Measurements from ENCODE around the gene LRRTM2. TPM values are rescaled to one million over a fixed set of nuclear protein-coding genes. Genes with fewer than 3 reads are reported as not detected.
"Not testable (repeated sequence)": the region's sequence is repeated elsewhere in the genome, so short reads cannot be mapped to it uniquely, and the experiment has no call there.

LRRTM2 gene
- total RNA-seq, 2 experiments from 2014 or later, result 0.22 TPM; not detected in 1

DNA sequence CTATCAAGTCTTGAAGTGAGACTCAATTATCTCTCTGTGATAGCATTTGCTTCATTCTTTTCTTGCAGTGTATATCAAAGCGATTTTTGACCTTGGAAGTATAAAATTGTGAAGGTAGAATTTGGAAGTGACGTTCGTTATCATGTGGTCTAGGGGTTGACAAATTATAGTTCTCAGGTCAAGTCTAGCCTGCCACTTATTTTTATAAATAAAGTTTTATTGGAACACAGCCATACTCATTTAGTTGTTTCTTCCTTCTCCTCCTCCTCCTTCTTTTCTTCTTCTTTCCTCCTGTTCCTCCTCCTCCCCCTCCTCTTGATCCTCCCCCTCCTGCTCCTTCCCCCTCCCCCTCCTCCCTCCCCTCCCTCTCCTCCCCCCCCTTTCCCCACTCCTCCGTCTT is 38.0 kb downstream of the LRRTM2 start:
- no peaks in the 10 kb centered on the region for H3K4me1 ChIP-seq (ENCODE audit: insufficient read depth, low read length, poor library complexity, severe bottlenecking)
- H4K20me1 ChIP-seq (ENCODE audit: insufficient read depth, low read length), result no peaks in the 10 kb centered on the region
- intact Hi-C loops (cut with micrococcal nuclease; ENCODE audit: unreplicated experiment), result no loop called here
- ChIA-PET CTCF (ENCODE audit: unreplicated experiment) (interaction anchor here (1.5 kb wide), 1 partner anchor 16 kb away, joined by 3 read pairs; no protein-coding TSS in a partner anchor), POLR2A (interaction anchor here (1.0 kb wide), 1 partner anchor 11 kb away, joined by 3 read pairs; no protein-coding TSS in a partner anchor)
- H3K27ac ChIP-seq (ENCODE audit: low read depth, low read length, poor library complexity, severe bottlenecking), result no peak overlapping the region
- H3K4me3 ChIP-seq (ENCODE audit: low read depth, low read length, poor library complexity, severe bottlenecking), result no peak overlapping the region
- TF ChIP-seq, protein P1, sequence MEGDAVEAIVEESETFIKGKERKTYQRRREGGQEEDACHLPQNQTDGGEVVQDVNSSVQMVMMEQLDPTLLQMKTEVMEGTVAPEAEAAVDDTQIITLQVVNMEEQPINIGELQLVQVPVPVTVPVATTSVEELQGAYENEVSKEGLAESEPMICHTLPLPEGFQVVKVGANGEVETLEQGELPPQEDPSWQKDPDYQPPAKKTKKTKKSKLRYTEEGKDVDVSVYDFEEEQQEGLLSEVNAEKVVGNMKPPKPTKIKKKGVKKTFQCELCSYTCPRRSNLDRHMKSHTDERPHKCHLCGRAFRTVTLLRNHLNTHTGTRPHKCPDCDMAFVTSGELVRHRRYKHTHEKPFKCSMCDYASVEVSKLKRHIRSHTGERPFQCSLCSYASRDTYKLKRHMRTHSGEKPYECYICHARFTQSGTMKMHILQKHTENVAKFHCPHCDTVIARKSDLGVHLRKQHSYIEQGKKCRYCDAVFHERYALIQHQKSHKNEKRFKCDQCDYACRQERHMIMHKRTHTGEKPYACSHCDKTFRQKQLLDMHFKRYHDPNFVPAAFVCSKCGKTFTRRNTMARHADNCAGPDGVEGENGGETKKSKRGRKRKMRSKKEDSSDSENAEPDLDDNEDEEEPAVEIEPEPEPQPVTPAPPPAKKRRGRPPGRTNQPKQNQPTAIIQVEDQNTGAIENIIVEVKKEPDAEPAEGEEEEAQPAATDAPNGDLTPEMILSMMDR (conservative IDR thresholded peaks at IDR 0.05; ENCODE audit: low read length), result no peak
- no peak for TF ChIP-seq EZH2phosphoT487 (IDR thresholded peaks at IDR 0.05; ENCODE audit: borderline replicate concordance, low read depth, low read length)
- H3K4me2 ChIP-seq (ENCODE audit: low read length), result no peak overlapping the region
- no peaks in the 10 kb centered on the region for H3K36me3 ChIP-seq (ENCODE audit: insufficient read depth, low read length)
- H3K9me2 ChIP-seq (ENCODE audit: insufficient read depth, low read length), result no peaks in the 10 kb centered on the region
- no peak overlapping the region for H2AFZ ChIP-seq (ENCODE audit: low read length)
- BruUV-seq (replicated peaks), result no TSS peak
- H3K9me3 ChIP-seq (ENCODE audit: low read length), result no peaks in the 10 kb centered on the region
- H3K79me2 ChIP-seq (ENCODE audit: insufficient read depth, low read depth, low read length), result no peaks in the 10 kb centered on the region
- no peak for DNase-seq (ENCODE audit: low spot score)

DNA sequence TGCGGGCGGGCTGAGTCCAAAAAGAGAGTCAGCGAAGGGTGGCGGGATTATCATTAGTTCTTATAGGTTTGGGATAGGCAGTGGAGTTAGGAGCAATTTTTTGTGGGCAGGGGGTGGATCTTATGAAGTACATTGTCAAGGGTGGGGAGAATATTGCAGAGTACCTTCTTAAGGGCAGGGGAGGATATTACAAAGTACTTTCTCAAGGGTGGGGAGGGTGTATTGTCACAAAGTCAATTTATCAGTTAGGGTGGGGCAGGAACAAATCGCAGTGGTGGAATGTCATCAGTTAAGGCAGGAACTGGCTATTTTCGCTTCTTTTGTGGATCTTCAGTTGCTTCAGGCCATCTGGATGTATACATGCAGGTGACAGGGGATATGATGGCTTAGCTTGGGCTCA is 40.3 kb downstream of the LRRTM2 start:
- intact Hi-C loops (cut with micrococcal nuclease; ENCODE audit: unreplicated experiment); H2AFZ ChIP-seq (ENCODE audit: low read length); BruUV-seq (replicated peaks); H3K27ac ChIP-seq (ENCODE audit: low read depth, low read length, poor library complexity, severe bottlenecking); H3K9me2 ChIP-seq (ENCODE audit: insufficient read depth, low read length); DNase-seq (ENCODE audit: low spot score); H3K4me3 ChIP-seq (ENCODE audit: low read depth, low read length, poor library complexity, severe bottlenecking); H3K4me1 ChIP-seq (ENCODE audit: insufficient read depth, low read length, poor library complexity, severe bottlenecking); H3K79me2 ChIP-seq (ENCODE audit: insufficient read depth, low read depth, low read length); CTCF ChIA-PET (ENCODE audit: unreplicated experiment); H4K20me1 ChIP-seq (ENCODE audit: insufficient read depth, low read length); H3K36me3 ChIP-seq (ENCODE audit: insufficient read depth, low read length); H3K4me2 ChIP-seq (ENCODE audit: low read length); H3K9me3 ChIP-seq (ENCODE audit: low read length): not testable (repeated sequence)
- POLR2A ChIA-PET, result interaction anchor here (0.6 kb wide), 1 partner anchor 127 kb away, joined by 3 read pairs; no protein-coding TSS in a partner anchor

DNA sequence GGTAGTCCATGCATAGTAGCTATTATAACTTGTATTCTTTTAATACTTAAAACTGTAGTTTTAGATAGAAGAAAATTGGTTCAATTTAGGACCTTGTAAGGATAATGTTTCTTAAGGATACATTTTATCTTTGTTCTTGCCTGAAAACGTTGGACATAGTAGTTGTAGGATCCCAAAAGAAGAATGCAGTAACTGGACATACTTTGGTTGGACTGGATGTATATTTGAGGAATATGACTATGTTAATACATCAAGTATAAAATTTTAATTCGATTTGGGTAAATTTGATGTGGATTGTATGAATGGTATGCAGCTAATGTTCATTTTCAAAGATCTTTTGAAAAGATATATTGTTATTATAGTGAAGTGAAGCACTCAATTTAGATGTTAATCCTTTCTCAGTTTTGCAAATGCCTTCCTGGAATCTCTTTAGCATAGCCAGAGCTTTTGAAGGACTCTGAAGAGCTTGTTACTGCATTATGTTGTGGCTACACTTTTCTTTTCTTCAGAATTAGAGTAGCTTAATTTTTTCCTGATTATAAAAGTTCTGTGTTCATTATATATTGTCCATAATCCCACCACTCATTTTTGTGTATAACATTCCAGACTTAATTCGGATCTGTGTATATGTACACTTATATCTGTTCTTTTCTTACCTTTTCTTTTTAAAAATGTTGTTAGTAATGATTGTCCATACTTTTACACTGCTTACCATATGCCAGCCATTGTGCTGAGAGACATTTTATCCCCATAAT is 41.2 kb downstream of the LRRTM2 start:
- H3K4me1 ChIP-seq (ENCODE audit: insufficient read depth, low read length, poor library complexity, severe bottlenecking), result no peaks in the 10 kb centered on the region
- no peaks in the 10 kb centered on the region for H3K36me3 ChIP-seq (ENCODE audit: insufficient read depth, low read length)
- no peak for DNase-seq (ENCODE audit: low spot score)
- ChIA-PET POLR2A (interaction anchor here (0.5 to 1.1 kb wide), 4 partner anchors 12 to 328 kb away, joined by 3 to 6 read pairs (median 5); no protein-coding TSS in a partner anchor), CTCF (ENCODE audit: unreplicated experiment) (no interaction called here)
- intact Hi-C loops (cut with micrococcal nuclease; ENCODE audit: unreplicated experiment), result no loop called here
- no peak overlapping the region for H3K4me2 ChIP-seq (ENCODE audit: low read length)
- TF ChIP-seq, protein P1 (conservative IDR thresholded peaks at IDR 0.05; ENCODE audit: low read length), result no peak
- TF ChIP-seq EZH2phosphoT487 (IDR thresholded peaks at IDR 0.05; ENCODE audit: borderline replicate concordance, low read depth, low read length), result no peak
- no peaks in the 10 kb centered on the region for H3K9me2 ChIP-seq (ENCODE audit: insufficient read depth, low read length)
- H3K9me3 ChIP-seq (ENCODE audit: low read length), result no peaks in the 10 kb centered on the region
- H3K79me2 ChIP-seq (ENCODE audit: insufficient read depth, low read depth, low read length), result no peaks in the 10 kb centered on the region
- BruUV-seq (replicated peaks), result no TSS peak
- H2AFZ ChIP-seq (ENCODE audit: low read length), result no peak overlapping the region
- H3K4me3 ChIP-seq (ENCODE audit: low read depth, low read length, poor library complexity, severe bottlenecking), result no peak overlapping the region
- H3K27ac ChIP-seq (ENCODE audit: low read depth, low read length, poor library complexity, severe bottlenecking), result no peak overlapping the region
- no peaks in the 10 kb centered on the region for H4K20me1 ChIP-seq (ENCODE audit: insufficient read depth, low read length)

Measured in OCI-LY7 (cell line).